GM23338 (cell line): ENCODE data around the gene CCDC60. TPM values are rescaled to one million over a fixed set of nuclear protein-coding genes. Genes with fewer than 3 reads are reported as not detected.

Experiments
- ATAC-seq: fragments of 200-7000 bp; cut with Tn5 transposase; 3 replicates; pipeline ENCODE4 v1.9.1; 2020
- DNase-seq: peaks from one replicate; pipeline ENCODE4 v3.0.0-alpha.2; 2015; ENCODE audit warnings: low spot score
- H2AFZ ChIP-seq: fragments of 200-600 bp; sonication (generic); 2 replicates; pipeline ENCODE4 v1.8.0; 2016; ENCODE audit warnings: antibody characterized with exemption, mild to moderate bottlenecking, moderate library complexity
- H3F3A ChIP-seq: fragments of 200-600 bp; sonication (generic); replicated peaks from 2 replicates; pipeline ENCODE4 v1.8.0; 2017; ENCODE audit warnings: antibody characterized with exemption, mixed run types, low read depth
- H3K27ac ChIP-seq: fragments of 200-600 bp; sonication (generic); 2 replicates; pipeline ENCODE4 v1.6.1; 2016; ENCODE audit warnings: low read depth
- H3K27me3 ChIP-seq: fragments of 200-600 bp; sonication (generic); 2 replicates; pipeline ENCODE4 v1.8.0; 2016; ENCODE audit warnings: mild to moderate bottlenecking, mixed run types, moderate library complexity; ENCODE audit not compliant: insufficient read depth
- H3K36me3 ChIP-seq: fragments of 200-600 bp; sonication (generic); 2 replicates; pipeline ENCODE4 v1.8.0; 2016; ENCODE audit warnings: mild to moderate bottlenecking; ENCODE audit not compliant: insufficient read depth
- H3K4me1 ChIP-seq: fragments of 200-600 bp; sonication (generic); 2 replicates; pipeline ENCODE4 v1.8.0; 2016; ENCODE audit warnings: mild to moderate bottlenecking, moderate library complexity; ENCODE audit not compliant: insufficient read depth
- H3K4me2 ChIP-seq: fragments of 200-600 bp; sonication (generic); 2 replicates; pipeline ENCODE4 v1.7.1; 2017; ENCODE audit warnings: mixed run types
- H3K4me3 ChIP-seq: fragments of 200-600 bp; sonication (generic); 2 replicates; pipeline ENCODE4 v1.6.1; 2016; ENCODE audit warnings: mixed run types
- H3K79me2 ChIP-seq: fragments of 200-600 bp; sonication (generic); replicated peaks from 2 replicates; pipeline ENCODE4 v1.8.0; 2017; ENCODE audit warnings: mild to moderate bottlenecking; ENCODE audit not compliant: insufficient read depth
- H3K9me2 ChIP-seq: fragments of 200-600 bp; sonication (generic); 2 replicates; pipeline ENCODE4 v1.8.0; 2017; ENCODE audit not compliant: insufficient read depth
- H4K20me1 ChIP-seq: fragments of 200-600 bp; sonication (generic); replicated peaks from 2 replicates; pipeline ENCODE4 v1.8.0; 2017; ENCODE audit warnings: mild to moderate bottlenecking; ENCODE audit not compliant: insufficient read depth
- H3K27ac Mint-ChIP-seq: 2 replicates; pipeline ENCODE4 v1.8.0; 2020; ENCODE audit warnings: inconsistent platforms, mild to moderate bottlenecking, moderate library complexity, mixed read lengths
- H3K27me3 Mint-ChIP-seq: 3 replicates; pipeline ENCODE4 v1.8.0; 2022; ENCODE audit warnings: low read depth, mild to moderate bottlenecking, moderate library complexity, mixed read lengths, inconsistent platforms; ENCODE audit not compliant: insufficient read depth, poor library complexity
- H3K36me3 Mint-ChIP-seq: 3 replicates; pipeline ENCODE4 v1.8.0; 2021; ENCODE audit warnings: low read depth, mild to moderate bottlenecking, inconsistent platforms, moderate library complexity, mixed read lengths
- H3K4me1 Mint-ChIP-seq: 3 replicates; pipeline ENCODE4 v1.8.0; 2020; ENCODE audit warnings: mild to moderate bottlenecking, inconsistent platforms, mixed read lengths
- H3K4me3 Mint-ChIP-seq: 3 replicates; pipeline ENCODE4 v1.8.0; 2021; ENCODE audit warnings: moderate library complexity, mild to moderate bottlenecking, inconsistent platforms, mixed read lengths
- H3K9me3 Mint-ChIP-seq: 3 replicates; pipeline ENCODE4 v1.8.0; 2020; ENCODE audit warnings: moderate library complexity, mild to moderate bottlenecking, inconsistent platforms, mixed read lengths
- CREB1 ChIP-seq: fragments of 250-450 bp; sonication (Bioruptor Pico); IDR thresholded peaks from 2 replicates; pipeline ENCODE4 v1.5.0; 2020; ENCODE audit warnings: low read depth, mild to moderate bottlenecking, moderate library complexity
- EZH2 ChIP-seq: fragments of 200-600 bp; sonication (generic); IDR thresholded peaks from one replicate; pipeline ENCODE4 v1.8.0; 2017; ENCODE audit warnings: antibody characterized with exemption, mild to moderate bottlenecking, low read depth; ENCODE audit not compliant: unreplicated experiment
- EZH2phosphoT487 ChIP-seq: fragments of 200-600 bp; sonication (generic); IDR thresholded peaks from one replicate; pipeline ENCODE4 v1.8.1; 2018; ENCODE audit warnings: antibody characterized with exemption; ENCODE audit not compliant: unreplicated experiment
- JUNB ChIP-seq: IDR thresholded peaks from one replicate; pipeline ENCODE4 v1.6.1; 2016; ENCODE audit warnings: antibody characterized with exemption; ENCODE audit not compliant: unreplicated experiment
- NANOG ChIP-seq: IDR thresholded peaks from 2 replicates; pipeline ENCODE4 v1.6.1; 2016; ENCODE audit warnings: antibody characterized with exemption, borderline replicate concordance
- POLR2AphosphoS5 ChIP-seq: IDR thresholded peaks from 2 replicates; pipeline ENCODE4 v1.6.1; 2016; ENCODE audit warnings: antibody characterized with exemption, low read depth
- STAT1 ChIP-seq: IDR thresholded peaks from one replicate; pipeline ENCODE4 v1.6.1; 2016; ENCODE audit warnings: antibody characterized with exemption; ENCODE audit not compliant: unreplicated experiment
- ZNF114 ChIP-seq: fragments of 250-450 bp; sonication (Bioruptor Pico); IDR thresholded peaks from 2 replicates; pipeline ENCODE4 v1.5.0; 2020; ENCODE audit warnings: mild to moderate bottlenecking, moderate library complexity
- ZNF331 ChIP-seq: fragments of 250-450 bp; sonication (Bioruptor Pico); IDR thresholded peaks from 2 replicates; pipeline ENCODE4 v1.5.0; 2020; ENCODE audit warnings: low read depth, mild to moderate bottlenecking, moderate library complexity
- polyA plus RNA-seq: library from polyadenylated mRNA; unstranded; fragments of >200 nt; fragmentation: Nextera tagmentation; extraction: Ambion mirVana; gene quantifications from 2 replicates; pipeline ENCODE4 v1.2.1, GENCODE V29; 2016
- total RNA-seq: library from RNA; depleted of rRNA; stranded (reverse); fragments of >200 nt; shearing (Covaris generic); gene quantifications from 2 replicates; pipeline ENCODE4 v1.2.3, GENCODE V29; 2014
- TF ChIP-seq, protein P1 (sequence below): fragments of 250-450 bp; sonication (Bioruptor Pico); IDR thresholded peaks from 2 replicates; pipeline ENCODE4 v1.5.0; 2020; ENCODE audit warnings: mild to moderate bottlenecking, moderate library complexity
- TF ChIP-seq, protein P2 (sequence below): IDR thresholded peaks from 2 replicates; pipeline ENCODE4 v1.6.1; 2016; ENCODE audit warnings: antibody characterized with exemption
- TF ChIP-seq, protein P3 (sequence below), 2 experiments: fragments of 200-600 bp in 1 of 2; sonication (generic) in 1 of 2; conservative IDR thresholded peaks; 2 replicates each; pipeline versions ENCODE4 v1.5.1 to v1.6.1; 2016 to 2017; ENCODE audit warnings: antibody characterized with exemption in 2 of 2, low read depth in 2 of 2, mild to moderate bottlenecking in 2 of 2, moderate library complexity in 1 of 2
- TF ChIP-seq, protein P4 (sequence below): IDR thresholded peaks from one replicate; pipeline ENCODE4 v1.6.1; 2018; ENCODE audit warnings: antibody characterized with exemption; ENCODE audit not compliant: unreplicated experiment

Gene CCDC60
- total and polyA plus RNA-seq, 2 experiments from 2014 or later: 0.53 TPM; not detected in 1

DNA sequence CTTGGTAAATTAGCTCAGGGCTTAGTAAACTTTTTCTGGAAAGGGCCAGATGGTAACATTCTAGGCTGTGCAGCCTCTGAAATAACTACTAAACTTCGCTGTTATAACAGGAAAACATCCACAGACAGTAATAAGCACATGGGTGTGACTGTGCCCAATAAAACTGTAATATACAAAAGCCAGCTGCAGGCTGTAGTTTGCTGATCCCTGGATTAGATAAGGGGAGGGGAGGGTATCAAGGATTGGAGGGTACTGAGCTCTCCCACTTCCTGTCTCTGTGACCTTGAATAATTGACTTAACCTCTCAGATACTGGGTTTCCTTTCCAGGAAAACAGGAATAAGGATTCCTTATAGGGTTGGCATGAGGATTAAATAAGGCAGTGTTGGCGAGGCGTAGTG, 81.2 kb downstream of the CCDC60 start:
- H3K4me3 ChIP-seq: no peak overlapping the region
- no peak overlapping the region for H3K27ac Mint-ChIP-seq
- no peak overlapping the region for H3K27ac ChIP-seq

More for the DNA sequence above, 81.2 kb downstream of the CCDC60 start:
- TF ChIP-seq, protein P1, sequence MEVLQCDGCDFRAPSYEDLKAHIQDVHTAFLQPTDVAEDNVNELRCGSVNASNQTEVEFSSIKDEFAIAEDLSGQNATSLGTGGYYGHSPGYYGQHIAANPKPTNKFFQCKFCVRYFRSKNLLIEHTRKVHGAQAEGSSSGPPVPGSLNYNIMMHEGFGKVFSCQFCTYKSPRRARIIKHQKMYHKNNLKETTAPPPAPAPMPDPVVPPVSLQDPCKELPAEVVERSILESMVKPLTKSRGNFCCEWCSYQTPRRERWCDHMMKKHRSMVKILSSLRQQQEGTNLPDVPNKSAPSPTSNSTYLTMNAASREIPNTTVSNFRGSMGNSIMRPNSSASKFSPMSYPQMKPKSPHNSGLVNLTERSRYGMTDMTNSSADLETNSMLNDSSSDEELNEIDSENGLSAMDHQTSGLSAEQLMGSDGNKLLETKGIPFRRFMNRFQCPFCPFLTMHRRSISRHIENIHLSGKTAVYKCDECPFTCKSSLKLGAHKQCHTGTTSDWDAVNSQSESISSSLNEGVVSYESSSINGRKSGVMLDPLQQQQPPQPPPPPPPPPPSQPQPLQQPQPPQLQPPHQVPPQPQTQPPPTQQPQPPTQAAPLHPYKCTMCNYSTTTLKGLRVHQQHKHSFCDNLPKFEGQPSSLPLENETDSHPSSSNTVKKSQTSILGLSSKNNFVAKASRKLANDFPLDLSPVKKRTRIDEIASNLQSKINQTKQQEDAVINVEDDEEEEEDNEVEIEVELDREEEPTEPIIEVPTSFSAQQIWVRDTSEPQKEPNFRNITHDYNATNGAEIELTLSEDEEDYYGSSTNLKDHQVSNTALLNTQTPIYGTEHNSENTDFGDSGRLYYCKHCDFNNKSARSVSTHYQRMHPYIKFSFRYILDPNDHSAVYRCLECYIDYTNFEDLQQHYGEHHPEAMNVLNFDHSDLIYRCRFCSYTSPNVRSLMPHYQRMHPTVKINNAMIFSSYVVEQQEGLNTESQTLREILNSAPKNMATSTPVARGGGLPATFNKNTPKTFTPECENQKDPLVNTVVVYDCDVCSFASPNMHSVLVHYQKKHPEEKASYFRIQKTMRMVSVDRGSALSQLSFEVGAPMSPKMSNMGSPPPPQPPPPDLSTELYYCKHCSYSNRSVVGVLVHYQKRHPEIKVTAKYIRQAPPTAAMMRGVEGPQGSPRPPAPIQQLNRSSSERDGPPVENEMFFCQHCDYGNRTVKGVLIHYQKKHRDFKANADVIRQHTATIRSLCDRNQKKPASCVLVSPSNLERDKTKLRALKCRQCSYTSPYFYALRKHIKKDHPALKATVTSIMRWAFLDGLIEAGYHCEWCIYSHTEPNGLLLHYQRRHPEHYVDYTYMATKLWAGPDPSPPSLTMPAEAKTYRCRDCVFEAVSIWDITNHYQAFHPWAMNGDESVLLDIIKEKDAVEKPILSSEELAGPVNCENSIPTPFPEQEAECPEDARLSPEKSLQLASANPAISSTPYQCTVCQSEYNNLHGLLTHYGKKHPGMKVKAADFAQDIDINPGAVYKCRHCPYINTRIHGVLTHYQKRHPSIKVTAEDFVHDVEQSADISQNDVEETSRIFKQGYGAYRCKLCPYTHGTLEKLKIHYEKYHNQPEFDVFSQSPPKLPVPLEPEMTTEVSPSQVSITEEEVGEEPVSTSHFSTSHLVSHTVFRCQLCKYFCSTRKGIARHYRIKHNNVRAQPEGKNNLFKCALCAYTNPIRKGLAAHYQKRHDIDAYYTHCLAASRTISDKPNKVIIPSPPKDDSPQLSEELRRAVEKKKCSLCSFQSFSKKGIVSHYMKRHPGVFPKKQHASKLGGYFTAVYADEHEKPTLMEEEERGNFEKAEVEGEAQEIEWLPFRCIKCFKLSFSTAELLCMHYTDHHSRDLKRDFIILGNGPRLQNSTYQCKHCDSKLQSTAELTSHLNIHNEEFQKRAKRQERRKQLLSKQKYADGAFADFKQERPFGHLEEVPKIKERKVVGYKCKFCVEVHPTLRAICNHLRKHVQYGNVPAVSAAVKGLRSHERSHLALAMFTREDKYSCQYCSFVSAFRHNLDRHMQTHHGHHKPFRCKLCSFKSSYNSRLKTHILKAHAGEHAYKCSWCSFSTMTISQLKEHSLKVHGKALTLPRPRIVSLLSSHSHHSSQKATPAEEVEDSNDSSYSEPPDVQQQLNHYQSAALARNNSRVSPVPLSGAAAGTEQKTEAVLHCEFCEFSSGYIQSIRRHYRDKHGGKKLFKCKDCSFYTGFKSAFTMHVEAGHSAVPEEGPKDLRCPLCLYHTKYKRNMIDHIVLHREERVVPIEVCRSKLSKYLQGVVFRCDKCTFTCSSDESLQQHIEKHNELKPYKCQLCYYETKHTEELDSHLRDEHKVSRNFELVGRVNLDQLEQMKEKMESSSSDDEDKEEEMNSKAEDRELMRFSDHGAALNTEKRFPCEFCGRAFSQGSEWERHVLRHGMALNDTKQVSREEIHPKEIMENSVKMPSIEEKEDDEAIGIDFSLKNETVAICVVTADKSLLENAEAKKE (CRISPR knock-in tag): no peak
- TF ChIP-seq, protein P2, sequence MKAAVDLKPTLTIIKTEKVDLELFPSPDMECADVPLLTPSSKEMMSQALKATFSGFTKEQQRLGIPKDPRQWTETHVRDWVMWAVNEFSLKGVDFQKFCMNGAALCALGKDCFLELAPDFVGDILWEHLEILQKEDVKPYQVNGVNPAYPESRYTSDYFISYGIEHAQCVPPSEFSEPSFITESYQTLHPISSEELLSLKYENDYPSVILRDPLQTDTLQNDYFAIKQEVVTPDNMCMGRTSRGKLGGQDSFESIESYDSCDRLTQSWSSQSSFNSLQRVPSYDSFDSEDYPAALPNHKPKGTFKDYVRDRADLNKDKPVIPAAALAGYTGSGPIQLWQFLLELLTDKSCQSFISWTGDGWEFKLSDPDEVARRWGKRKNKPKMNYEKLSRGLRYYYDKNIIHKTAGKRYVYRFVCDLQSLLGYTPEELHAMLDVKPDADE: no peak
- TF ChIP-seq STAT1 (no peak), ZNF114 (CRISPR knock-in tag) (no peak), JUNB (no peak), ZNF331 (CRISPR knock-in tag) (no peak), EZH2phosphoT487 (no peak), POLR2AphosphoS5 (no peak), EZH2 (no peak), NANOG (no peak), CREB1 (CRISPR knock-in tag) (no peak)
- TF ChIP-seq, protein P3, sequence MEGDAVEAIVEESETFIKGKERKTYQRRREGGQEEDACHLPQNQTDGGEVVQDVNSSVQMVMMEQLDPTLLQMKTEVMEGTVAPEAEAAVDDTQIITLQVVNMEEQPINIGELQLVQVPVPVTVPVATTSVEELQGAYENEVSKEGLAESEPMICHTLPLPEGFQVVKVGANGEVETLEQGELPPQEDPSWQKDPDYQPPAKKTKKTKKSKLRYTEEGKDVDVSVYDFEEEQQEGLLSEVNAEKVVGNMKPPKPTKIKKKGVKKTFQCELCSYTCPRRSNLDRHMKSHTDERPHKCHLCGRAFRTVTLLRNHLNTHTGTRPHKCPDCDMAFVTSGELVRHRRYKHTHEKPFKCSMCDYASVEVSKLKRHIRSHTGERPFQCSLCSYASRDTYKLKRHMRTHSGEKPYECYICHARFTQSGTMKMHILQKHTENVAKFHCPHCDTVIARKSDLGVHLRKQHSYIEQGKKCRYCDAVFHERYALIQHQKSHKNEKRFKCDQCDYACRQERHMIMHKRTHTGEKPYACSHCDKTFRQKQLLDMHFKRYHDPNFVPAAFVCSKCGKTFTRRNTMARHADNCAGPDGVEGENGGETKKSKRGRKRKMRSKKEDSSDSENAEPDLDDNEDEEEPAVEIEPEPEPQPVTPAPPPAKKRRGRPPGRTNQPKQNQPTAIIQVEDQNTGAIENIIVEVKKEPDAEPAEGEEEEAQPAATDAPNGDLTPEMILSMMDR (conservative IDR thresholded peaks at IDR 0.05; ENCODE audit: low read depth in 2 of 2): no peak
- TF ChIP-seq, protein P4, sequence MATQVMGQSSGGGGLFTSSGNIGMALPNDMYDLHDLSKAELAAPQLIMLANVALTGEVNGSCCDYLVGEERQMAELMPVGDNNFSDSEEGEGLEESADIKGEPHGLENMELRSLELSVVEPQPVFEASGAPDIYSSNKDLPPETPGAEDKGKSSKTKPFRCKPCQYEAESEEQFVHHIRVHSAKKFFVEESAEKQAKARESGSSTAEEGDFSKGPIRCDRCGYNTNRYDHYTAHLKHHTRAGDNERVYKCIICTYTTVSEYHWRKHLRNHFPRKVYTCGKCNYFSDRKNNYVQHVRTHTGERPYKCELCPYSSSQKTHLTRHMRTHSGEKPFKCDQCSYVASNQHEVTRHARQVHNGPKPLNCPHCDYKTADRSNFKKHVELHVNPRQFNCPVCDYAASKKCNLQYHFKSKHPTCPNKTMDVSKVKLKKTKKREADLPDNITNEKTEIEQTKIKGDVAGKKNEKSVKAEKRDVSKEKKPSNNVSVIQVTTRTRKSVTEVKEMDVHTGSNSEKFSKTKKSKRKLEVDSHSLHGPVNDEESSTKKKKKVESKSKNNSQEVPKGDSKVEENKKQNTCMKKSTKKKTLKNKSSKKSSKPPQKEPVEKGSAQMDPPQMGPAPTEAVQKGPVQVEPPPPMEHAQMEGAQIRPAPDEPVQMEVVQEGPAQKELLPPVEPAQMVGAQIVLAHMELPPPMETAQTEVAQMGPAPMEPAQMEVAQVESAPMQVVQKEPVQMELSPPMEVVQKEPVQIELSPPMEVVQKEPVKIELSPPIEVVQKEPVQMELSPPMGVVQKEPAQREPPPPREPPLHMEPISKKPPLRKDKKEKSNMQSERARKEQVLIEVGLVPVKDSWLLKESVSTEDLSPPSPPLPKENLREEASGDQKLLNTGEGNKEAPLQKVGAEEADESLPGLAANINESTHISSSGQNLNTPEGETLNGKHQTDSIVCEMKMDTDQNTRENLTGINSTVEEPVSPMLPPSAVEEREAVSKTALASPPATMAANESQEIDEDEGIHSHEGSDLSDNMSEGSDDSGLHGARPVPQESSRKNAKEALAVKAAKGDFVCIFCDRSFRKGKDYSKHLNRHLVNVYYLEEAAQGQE: no peak
- H3K27me3 Mint-ChIP-seq: peaks cover 7% of the 10 kb centered on the region
- peaks cover 16% of the 10 kb centered on the region for H3K4me1 ChIP-seq
- no peaks in the 10 kb centered on the region for H3F3A ChIP-seq
- H3K79me2 ChIP-seq: no peaks in the 10 kb centered on the region
- no peaks in the 10 kb centered on the region for H3K27me3 ChIP-seq
- DNase-seq (no peak), ATAC-seq (no peak)
- H3K4me3 Mint-ChIP-seq: no peak overlapping the region
- no peaks in the 10 kb centered on the region for H3K36me3 Mint-ChIP-seq
- H3K9me3 Mint-ChIP-seq: no peaks in the 10 kb centered on the region; the same call in 2 of the 3 replicates
- H3K4me2 ChIP-seq: no peak overlapping the region
- no peaks in the 10 kb centered on the region for H3K36me3 ChIP-seq
- H2AFZ ChIP-seq: no peak overlapping the region
- peaks cover 18% of the 10 kb centered on the region for H3K4me1 Mint-ChIP-seq
- no peaks in the 10 kb centered on the region for H4K20me1 ChIP-seq
- H3K9me2 ChIP-seq: no peaks in the 10 kb centered on the region
